ENCODE measurements around the gene SERPINB5.

DNA sequence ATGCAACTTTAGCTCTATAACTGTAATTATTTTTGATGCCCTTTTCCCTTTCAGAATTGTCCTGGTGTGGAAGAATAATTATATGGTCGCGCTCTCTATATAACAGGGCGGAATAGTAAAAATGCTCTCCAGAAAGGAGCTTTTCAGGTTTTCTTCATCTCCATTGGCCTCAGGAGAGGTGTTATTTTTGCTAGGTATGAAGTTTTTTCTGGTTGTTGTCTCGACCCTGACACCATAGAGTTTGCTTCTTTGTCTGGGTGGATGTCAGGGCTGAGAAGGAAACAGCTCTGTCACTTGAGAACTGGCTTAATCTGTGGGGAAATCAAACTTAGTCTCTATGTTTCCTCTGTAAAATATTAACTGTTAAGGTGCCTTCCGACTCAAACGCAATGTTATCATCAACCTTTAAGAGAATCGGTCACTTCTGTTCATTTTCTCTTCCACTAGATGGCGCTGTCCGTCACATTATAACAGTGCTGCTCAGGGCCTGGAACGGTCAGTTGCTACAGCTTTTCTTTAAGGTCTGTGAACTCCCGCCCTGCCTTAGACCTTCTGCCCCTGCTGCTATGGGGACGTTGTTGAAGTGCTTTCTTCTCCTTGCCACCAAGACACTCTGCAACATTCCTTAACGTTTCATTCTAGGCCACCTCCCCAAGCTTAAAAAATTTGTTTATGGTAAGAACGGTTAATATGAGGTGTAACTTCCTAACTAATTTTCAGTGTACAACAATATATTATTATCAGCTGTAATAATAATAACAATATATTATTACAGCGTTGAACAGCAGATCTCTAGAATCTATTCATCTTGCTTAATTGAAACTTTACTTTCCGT lies 41.6 kb downstream of the SERPINB5 start:
- TF ChIP-seq POLR2A (IDR thresholded peaks at IDR 0.05) = no peak
- peak; percentile 46 to 80 (median 66) for TF ChIP-seq CTCF (IDR thresholded peaks at IDR 0.05 in 4 of 5, conservative IDR thresholded peaks at IDR 0.05 in 1 of 5)
